GM21576 (cell line): Measurements from ENCODE around the gene ZDHHC5.
A peak's percentile ranks its signal among the peaks of the same experiment; 100 is the strongest.
"Not testable (repeated sequence)": the region's sequence is repeated elsewhere in the genome, so short reads cannot be mapped to it uniquely, and the experiment has no call there.

Experiments
- ATAC-seq: cut with Tn5 transposase; IDR thresholded peaks from one replicate; pipeline ENCODE4 v1.9.1; 2021; ENCODE audit warnings: mild to moderate bottlenecking, moderate library complexity; ENCODE audit not compliant: unreplicated experiment

The ZDHHC5 gene

GRCh38 chr11:57663975-57664374, 3.9 kb upstream of the ZDHHC5 start:
- ATAC-seq, result no peak

GRCh38 chr11:57667117-57667735, 688 bp upstream of the ZDHHC5 start:
- ATAC-seq, result peak; percentile 61

GRCh38 chr11:57668434-57668782, 494 bp downstream of the ZDHHC5 start:
- peak; percentile 7 for ATAC-seq

- ATAC-seq, result no peak
Observed at GRCh38 chr11:57674251-57674650, 6.3 kb downstream of the ZDHHC5 start.

GRCh38 chr11:57675176-57675941, 7.4 kb downstream of the ZDHHC5 start:
- no peak for ATAC-seq

- ATAC-seq, result no peak
Observed at GRCh38 chr11:57679396-57679795, 11.5 kb downstream of the ZDHHC5 start.

GRCh38 chr11:57680552-57680874, 12.6 kb downstream of the ZDHHC5 start:
- peak; percentile 35 for ATAC-seq

GRCh38 chr11:57681168-57681567, 13.3 kb downstream of the ZDHHC5 start:
- no peak for ATAC-seq

- not testable (repeated sequence) for ATAC-seq
Observed at GRCh38 chr11:57690474-57690873, 22.6 kb downstream of the ZDHHC5 start.

- no peak for ATAC-seq
Observed at GRCh38 chr11:57698843-57699365, 31.0 kb downstream of the ZDHHC5 start.

GRCh38 chr11:57699813-57700212, 31.9 kb downstream of the ZDHHC5 start:
- no peak for ATAC-seq

GRCh38 chr11:57700425-57700824, 32.5 kb downstream of the ZDHHC5 start:
- ATAC-seq, result no peak

- no peak for ATAC-seq
Observed at GRCh38 chr11:57703341-57703740, 35.4 kb downstream of the ZDHHC5 start.

- ATAC-seq, result no peak
Observed at GRCh38 chr11:57704932-57705331, 37.0 kb downstream of the ZDHHC5 start.

- ATAC-seq, result not testable (repeated sequence)
Observed at GRCh38 chr11:57705432-57705831, 37.5 kb downstream of the ZDHHC5 start.

- no peak for ATAC-seq
Observed at GRCh38 chr11:57709802-57710367, 42.0 kb downstream of the ZDHHC5 start.

GRCh38 chr11:57711414-57712255, 43.7 kb downstream of the ZDHHC5 start, which contains the start of gene MED19:
TSS of gene MED19 (minus strand) at chr11:57712215. CDS start at chr11:57712179, 36 bp downstream.
- ATAC-seq, result peak; percentile 42

- ATAC-seq, result peak; percentile 92
Observed at GRCh38 chr11:57712256-57713150, 44.6 kb downstream of the ZDHHC5 start, which contains the start of gene TMX2. TSS of gene TMX2 (plus strand) at chr11:57712593. CDS start at chr11:57712619, 26 bp downstream.

- no peak for ATAC-seq
Observed at GRCh38 chr11:57713835-57714234, 45.9 kb downstream of the ZDHHC5 start.

GRCh38 chr11:57716726-57717125, 48.8 kb downstream of the ZDHHC5 start:
- ATAC-seq, result not testable (repeated sequence)
